GM10266 (cell line): Measurements from ENCODE around the gene FAM78B.

ENCODE experiments used
- DNase-seq: peaks from one replicate; pipeline ENCODE4 v3.0.0; 2012; ENCODE audit errors: extremely low spot score
- CTCF ChIP-seq: IDR thresholded peaks from 2 replicates; pipeline ENCODE4 v1.5.1; 2012; ENCODE audit warnings: mild to moderate bottlenecking, low read depth; ENCODE audit not compliant: control insufficient read depth, insufficient read depth; ENCODE audit errors: missing control alignments

The FAM78B gene

DNA sequence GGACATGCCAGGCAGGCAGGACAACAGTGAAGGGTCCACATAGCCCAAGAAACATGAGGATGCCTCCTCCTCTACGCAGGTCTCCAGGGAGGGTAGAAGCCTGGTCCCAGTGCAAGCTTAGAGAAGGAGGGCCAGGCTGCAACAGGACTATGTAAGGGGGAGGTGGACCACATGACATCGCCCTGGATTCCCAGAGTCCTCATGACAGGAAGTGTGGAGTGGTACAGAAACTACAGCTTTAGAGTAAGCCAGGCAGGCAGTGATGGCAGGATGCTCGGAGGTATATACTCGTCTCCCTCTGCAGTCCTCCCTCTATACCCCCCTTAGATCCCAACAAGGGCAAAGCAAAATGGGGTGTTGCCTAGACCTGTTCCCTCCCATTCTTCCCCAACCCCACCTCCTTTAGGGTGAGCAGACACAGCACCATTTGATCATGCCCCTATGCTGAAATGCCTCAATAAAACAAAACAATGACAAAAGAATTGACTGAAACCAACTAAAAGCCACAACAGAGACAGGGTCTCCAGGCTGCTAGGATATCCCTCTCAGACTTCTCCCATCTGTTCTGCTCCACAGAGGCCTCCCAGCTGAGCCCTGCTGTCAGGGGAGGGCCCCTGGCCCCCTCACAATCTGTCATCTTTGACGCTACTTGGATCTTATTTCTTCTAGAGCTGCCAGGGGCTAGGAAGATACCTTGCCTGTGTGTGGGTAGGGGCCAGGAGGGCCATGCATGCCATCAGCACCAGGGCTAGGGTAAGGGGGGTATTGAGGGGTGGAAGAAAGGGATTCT, 13.1 kb downstream of the FAM78B start:
- DNase-seq = no peak
- TF ChIP-seq CTCF = no peak

DNA sequence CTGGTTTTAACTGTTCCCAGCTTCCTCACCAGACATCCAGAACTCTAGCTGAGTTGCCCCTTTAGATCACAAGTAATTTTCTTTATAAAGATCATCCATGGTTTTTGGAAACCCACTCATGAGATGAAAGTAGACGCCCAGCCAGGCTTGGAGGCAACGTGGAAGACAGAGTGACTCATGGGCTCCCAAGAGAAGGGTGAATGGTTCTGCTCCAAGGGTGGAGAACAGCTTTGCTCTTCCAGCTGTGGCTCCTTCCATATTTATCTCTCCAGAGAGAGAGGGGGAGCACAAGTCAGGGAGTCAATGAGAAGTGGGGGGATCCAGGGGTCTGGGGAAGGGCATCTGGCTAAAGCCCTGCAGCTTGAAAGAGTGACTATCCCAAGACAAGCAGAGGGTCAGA, 13.8 kb downstream of the FAM78B start:
- no peak for TF ChIP-seq CTCF
- no peak for DNase-seq

GRCh38 chr1:166151804-166152203, 15.0 kb downstream of the FAM78B start:
- TF ChIP-seq CTCF = no peak
- no peak for DNase-seq

GRCh38 chr1:166145499-166145898, 21.3 kb downstream of the FAM78B start:
- TF ChIP-seq CTCF = no peak
- DNase-seq = no peak

GRCh38 chr1:166141969-166142368, 24.8 kb downstream of the FAM78B start:
- no peak for TF ChIP-seq CTCF

DNA sequence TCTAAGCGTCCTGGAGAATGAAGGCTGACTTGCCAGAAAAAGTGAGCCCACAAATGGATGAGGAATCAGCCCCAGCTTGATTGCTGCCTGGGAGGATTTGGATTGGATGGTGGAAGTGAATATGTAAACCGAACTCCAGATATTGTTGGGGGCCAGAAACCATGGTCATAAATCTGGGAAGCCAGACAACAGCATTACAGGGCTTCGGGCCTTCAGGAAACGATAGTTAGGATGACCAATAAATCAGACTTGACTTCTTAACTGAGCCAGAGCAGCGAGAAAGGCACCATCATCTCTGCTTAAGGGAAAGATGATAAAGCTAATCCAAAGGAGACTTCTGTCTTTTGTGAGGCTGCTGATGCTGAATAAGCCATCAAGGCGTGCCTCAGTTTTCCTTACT, 26.6 kb downstream of the FAM78B start:
- DNase-seq = no peak
- no peak for TF ChIP-seq CTCF

More at GRCh38 chr1:166141969-166142368, 24.8 kb downstream of the FAM78B start:
- no peak for DNase-seq

GRCh38 chr1:166139735-166140134, 27.1 kb downstream of the FAM78B start:
- DNase-seq = no peak
- no peak for TF ChIP-seq CTCF
